GM21717 (cell line): Measurements from ENCODE around the gene ASB2.

Source experiments
- ATAC-seq: cut with Tn5 transposase; IDR thresholded peaks from one replicate; pipeline ENCODE4 v1.9.1; 2021; ENCODE audit warnings: mild to moderate bottlenecking, moderate library complexity; ENCODE audit not compliant: unreplicated experiment

Gene ASB2

GRCh38 chr14:93930989-93931307 is 45.4 kb downstream of the ASB2 start:
- ATAC-seq = no peak

- ATAC-seq = no peak
These were observed 45.9 kb downstream of the ASB2 start for GRCh38 chr14:93930296-93930988.

- no peak for ATAC-seq
These were observed 46.7 kb downstream of the ASB2 start for GRCh38 chr14:93929657-93930056.

- ATAC-seq = no peak
These were observed 47.3 kb downstream of the ASB2 start for GRCh38 chr14:93929048-93929535.

GRCh38 chr14:93928184-93929047 is 48.0 kb downstream of the ASB2 start:
- ATAC-seq = no peak

- ATAC-seq = no peak
These were observed 48.6 kb downstream of the ASB2 start for GRCh38 chr14:93927800-93928145.

- ATAC-seq = no peak
These were observed 49.2 kb downstream of the ASB2 start, which contains the start of gene FAM181A for GRCh38 chr14:93926873-93927799. Gene FAM181A, plus strand, starts transcription at chr14:93927344. Its CDS starts 942 bp downstream, at chr14:93928286.

- no peak for ATAC-seq
These were observed 50.0 kb downstream of the ASB2 start for GRCh38 chr14:93926245-93926872.

GRCh38 chr14:93925374-93925895 is 50.9 kb downstream of the ASB2 start:
- no peak for ATAC-seq

- ATAC-seq = no peak
These were observed 51.6 kb downstream of the ASB2 start for GRCh38 chr14:93924592-93925355.

GRCh38 chr14:93923626-93924025 is 52.7 kb downstream of the ASB2 start:
- ATAC-seq = no peak

GRCh38 chr14:93921001-93921806 is 55.2 kb downstream of the ASB2 start:
- ATAC-seq = no peak

- ATAC-seq = no peak
These were observed 59.2 kb downstream of the ASB2 start for GRCh38 chr14:93917141-93917540.

GRCh38 chr14:93916498-93916897 is 59.9 kb downstream of the ASB2 start:
- no peak for ATAC-seq

- no peak for ATAC-seq
These were observed 60.6 kb downstream of the ASB2 start for GRCh38 chr14:93915800-93916199.

GRCh38 chr14:93915070-93915705 is 61.2 kb downstream of the ASB2 start:
- ATAC-seq = no peak

- no peak for ATAC-seq
These were observed 62.1 kb downstream of the ASB2 start for GRCh38 chr14:93914278-93914677.

- ATAC-seq = no peak
These were observed 63.6 kb downstream of the ASB2 start for GRCh38 chr14:93912782-93913181.
